ENCODE measurements around the gene OGA.

The OGA gene

GRCh38 chr10:101770331-101771215 lies 47.7 kb downstream of the OGA start:
- no peaks in the 10 kb centered on the region for H3K79me2 ChIP-seq (ENCODE audit: insufficient read depth, low read length)

GRCh38 chr10:101769541-101770180 lies 48.6 kb downstream of the OGA start:
- Histone ChIP-seq H3K9ac (ENCODE audit: low read length) (no peak overlapping the region), H3K4me2 (ENCODE audit: low read depth, low read length, poor library complexity, severe bottlenecking) (no peak overlapping the region), H4K20me1 (ENCODE audit: low read depth, low read length) (no peaks in the 10 kb centered on the region), H2AFZ (ENCODE audit: low read depth, low read length, severe bottlenecking) (no peak overlapping the region), H3K79me2 (ENCODE audit: insufficient read depth, low read length) (no peaks in the 10 kb centered on the region), H3K27ac (ENCODE audit: low read depth, low read length) (no peak overlapping the region), H3K27me3 (ENCODE audit: low read length) (no peaks in the 10 kb centered on the region), H3K36me3 (ENCODE audit: low read length) (no peaks in the 10 kb centered on the region), H3K4me3 (ENCODE audit: insufficient read depth, low read length, poor library complexity, severe bottlenecking) (no peak overlapping the region), H3K9me3 (ENCODE audit: insufficient read depth, low read length) (no peaks in the 10 kb centered on the region), H3F3A (ENCODE audit: insufficient read depth) (no peaks in the 10 kb centered on the region), H3K9me2 (replicated peaks; ENCODE audit: insufficient read depth, low read length) (no peaks in the 10 kb centered on the region)
- TF ChIP-seq CTCF (IDR thresholded peaks at IDR 0.05; ENCODE audit: insufficient read depth, low read length, poor library complexity, severe bottlenecking) (no peak), EZH2phosphoT487 (conservative IDR thresholded peaks at IDR 0.05; ENCODE audit: low read length) (no peak)

More at GRCh38 chr10:101770331-101771215, 47.7 kb downstream of the OGA start:
- no peak overlapping the region for H3K4me2 ChIP-seq (ENCODE audit: low read depth, low read length, poor library complexity, severe bottlenecking)
- H3F3A ChIP-seq (ENCODE audit: insufficient read depth) = no peaks in the 10 kb centered on the region
- no peak overlapping the region for H3K9ac ChIP-seq (ENCODE audit: low read length)
- H4K20me1 ChIP-seq (ENCODE audit: low read depth, low read length) = no peaks in the 10 kb centered on the region
- no peaks in the 10 kb centered on the region for H3K27me3 ChIP-seq (ENCODE audit: low read length)
- TF ChIP-seq EZH2phosphoT487 (conservative IDR thresholded peaks at IDR 0.05; ENCODE audit: low read length) (no peak), CTCF (IDR thresholded peaks at IDR 0.05; ENCODE audit: insufficient read depth, low read length, poor library complexity, severe bottlenecking) (no peak)
- H2AFZ ChIP-seq (ENCODE audit: low read depth, low read length, severe bottlenecking) = no peak overlapping the region
- no peaks in the 10 kb centered on the region for H3K9me3 ChIP-seq (ENCODE audit: insufficient read depth, low read length)
- H3K27ac ChIP-seq (ENCODE audit: low read depth, low read length) = no peak overlapping the region
- no peak overlapping the region for H3K4me3 ChIP-seq (ENCODE audit: insufficient read depth, low read length, poor library complexity, severe bottlenecking)
- H3K9me2 ChIP-seq (replicated peaks; ENCODE audit: insufficient read depth, low read length) = no peaks in the 10 kb centered on the region
- no peaks in the 10 kb centered on the region for H3K36me3 ChIP-seq (ENCODE audit: low read length)

GRCh38 chr10:101768791-101769170 lies 49.5 kb downstream of the OGA start:
- H3K4me2 ChIP-seq (ENCODE audit: low read depth, low read length, poor library complexity, severe bottlenecking) = no peak overlapping the region
- H3F3A ChIP-seq (ENCODE audit: insufficient read depth) = no peaks in the 10 kb centered on the region
- no peaks in the 10 kb centered on the region for H3K36me3 ChIP-seq (ENCODE audit: low read length)
- no peak overlapping the region for H3K27ac ChIP-seq (ENCODE audit: low read depth, low read length)
- no peak for TF ChIP-seq CTCF (IDR thresholded peaks at IDR 0.05; ENCODE audit: insufficient read depth, low read length, poor library complexity, severe bottlenecking)
- TF ChIP-seq EZH2phosphoT487 (conservative IDR thresholded peaks at IDR 0.05; ENCODE audit: low read length) = no peak
- H3K9me3 ChIP-seq (ENCODE audit: insufficient read depth, low read length) = no peaks in the 10 kb centered on the region
- no peaks in the 10 kb centered on the region for H3K9me2 ChIP-seq (replicated peaks; ENCODE audit: insufficient read depth, low read length)
- H4K20me1 ChIP-seq (ENCODE audit: low read depth, low read length) = no peaks in the 10 kb centered on the region
- no peak overlapping the region for H3K4me3 ChIP-seq (ENCODE audit: insufficient read depth, low read length, poor library complexity, severe bottlenecking)
- H3K9ac ChIP-seq (ENCODE audit: low read length) = no peak overlapping the region
- H3K27me3 ChIP-seq (ENCODE audit: low read length) = no peaks in the 10 kb centered on the region
- H3K79me2 ChIP-seq (ENCODE audit: insufficient read depth, low read length) = no peaks in the 10 kb centered on the region
- H2AFZ ChIP-seq (ENCODE audit: low read depth, low read length, severe bottlenecking) = no peak overlapping the region
